GM21576 (cell line): ENCODE data around the gene OR2M3.
A peak's percentile ranks its signal among the peaks of the same experiment; 100 is the strongest.
"Not testable (repeated sequence)": the region's sequence is repeated elsewhere in the genome, so short reads cannot be mapped to it uniquely, and the experiment has no call there.

Experiments used
- ATAC-seq: cut with Tn5 transposase; IDR thresholded peaks from one replicate; pipeline ENCODE4 v1.9.1; 2021; ENCODE audit warnings: mild to moderate bottlenecking, moderate library complexity; ENCODE audit not compliant: unreplicated experiment

OR2M3 gene

GRCh38 chr1:248196965-248197364 lies at the start of gene OR2M3:
TSS of gene OR2M3 (plus strand) at chr1:248197265. CDS start at chr1:248203068, 5,803 bp downstream.
- ATAC-seq, result no peak

- no peak for ATAC-seq
Observed at GRCh38 chr1:248152056-248152827, 44.8 kb upstream of the OR2M3 start.

- no peak for ATAC-seq
Observed at GRCh38 chr1:248155927-248156326, 41.1 kb upstream of the OR2M3 start.

- no peak for ATAC-seq
Observed at GRCh38 chr1:248158758-248159157, 38.3 kb upstream of the OR2M3 start.

GRCh38 chr1:248164031-248164430 lies 33.0 kb upstream of the OR2M3 start:
- no peak for ATAC-seq

- no peak for ATAC-seq
Observed at GRCh38 chr1:248165186-248165585, 31.9 kb upstream of the OR2M3 start.

- no peak for ATAC-seq
Observed at GRCh38 chr1:248174521-248174920, 22.5 kb upstream of the OR2M3 start, which contains the start of gene OR2M2. TSS of gene OR2M2 (plus strand) at chr1:248174821. CDS start at chr1:248179986, 5,165 bp downstream.

- ATAC-seq, result no peak
Observed at GRCh38 chr1:248183996-248184395, 13.1 kb upstream of the OR2M3 start.

- no peak for ATAC-seq
Observed at GRCh38 chr1:248187363-248187762, 9.7 kb upstream of the OR2M3 start.

GRCh38 chr1:248189026-248189425 lies 8.0 kb upstream of the OR2M3 start:
- ATAC-seq, result no peak

GRCh38 chr1:248194117-248194516 lies 2.9 kb upstream of the OR2M3 start:
- no peak for ATAC-seq

GRCh38 chr1:248215880-248216279 lies 18.8 kb downstream of the OR2M3 start:
- no peak for ATAC-seq

GRCh38 chr1:248225537-248225936 lies 28.5 kb downstream of the OR2M3 start:
- no peak for ATAC-seq

GRCh38 chr1:248229360-248229908 lies 32.4 kb downstream of the OR2M3 start:
- ATAC-seq, result no peak

- no peak for ATAC-seq
Observed at GRCh38 chr1:248231117-248231516, 34.1 kb downstream of the OR2M3 start, which contains the start of gene OR2M4. TSS of gene OR2M4 (plus strand) at chr1:248231417. CDS start at chr1:248238929, 7,512 bp downstream.

- no peak for ATAC-seq
Observed at GRCh38 chr1:248239478-248239877, 42.4 kb downstream of the OR2M3 start.

- ATAC-seq, result peak; percentile 88
Observed at GRCh38 chr1:248243204-248243603, 46.1 kb downstream of the OR2M3 start.

GRCh38 chr1:248259309-248259708 lies 62.2 kb downstream of the OR2M3 start:
- not testable (repeated sequence) for ATAC-seq
